Measurements from ENCODE around the gene MSRB3. TPM values are rescaled to one million over a fixed set of nuclear protein-coding genes. Genes with fewer than 3 reads are reported as not detected.
A peak's percentile ranks its signal among the peaks of the same experiment; 100 is the strongest.

The MSRB3 gene
- total and polyA plus RNA-seq, 8 donors, result 21.7 to 50.5 (median 28.1) TPM

- Histone ChIP-seq H3K9me3 (no peaks in the 10 kb centered on the region), H3K4me3 (no peak overlapping the region), H3K27me3 (no peaks in the 10 kb centered on the region), H3K36me3 (no peaks in the 10 kb centered on the region), H3K27ac (no peak overlapping the region), H3K4me1 (no peaks in the 10 kb centered on the region)
- DNase-seq, result no peak
- intact Hi-C loops (cut with DNase I), result no loop called here
- TF ChIP-seq CTCF (IDR thresholded peaks at IDR 0.05), result no peak
- no peak for ATAC-seq
Measured at GRCh38 chr12:65300097-65300496, 21.6 kb downstream of the MSRB3 start.

GRCh38 chr12:65300679-65301349, 22.3 kb downstream of the MSRB3 start:
- intact Hi-C loops (cut with DNase I), result no loop called here
- Histone ChIP-seq H3K27ac (no peak overlapping the region), H3K4me1 (no peaks in the 10 kb centered on the region), H3K36me3 (no peaks in the 10 kb centered on the region), H3K27me3 (no peaks in the 10 kb centered on the region), H3K4me3 (no peak overlapping the region), H3K9me3 (no peaks in the 10 kb centered on the region)
- DNase-seq, result no peak
- TF ChIP-seq CTCF (IDR thresholded peaks at IDR 0.05), result peak in 1 of 2 donors; percentile 17
- ATAC-seq, result peak; percentile 21

DNA sequence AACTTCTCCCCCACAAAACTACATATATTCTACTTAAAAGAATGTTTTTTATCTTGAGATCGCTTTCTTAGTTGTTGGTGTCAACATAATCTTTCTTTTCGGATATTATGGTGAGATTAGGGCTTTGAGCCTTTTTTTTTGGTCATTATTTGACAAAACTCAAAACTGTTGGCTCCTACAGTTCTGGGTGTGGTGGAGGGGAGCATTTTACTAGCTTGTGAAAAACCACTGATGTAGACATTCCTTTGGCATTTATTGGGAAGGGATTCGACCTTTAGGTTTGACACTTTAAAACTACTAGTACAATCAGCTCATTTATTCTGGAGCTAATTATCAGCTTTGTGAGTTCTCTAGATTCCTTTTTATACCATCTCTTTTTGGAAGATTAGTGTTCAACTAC, 24.4 kb downstream of the MSRB3 start:
- Histone ChIP-seq H3K9me3 (no peaks in the 10 kb centered on the region), H3K4me3 (no peak overlapping the region), H3K27ac (no peak overlapping the region), H3K4me1 (peaks cover 0 to 11% of the 10 kb centered on the region in 2 donors), H3K36me3 (no peaks in the 10 kb centered on the region), H3K27me3 (no peaks in the 10 kb centered on the region)
- no peak for TF ChIP-seq CTCF (IDR thresholded peaks at IDR 0.05)
- ATAC-seq (no peak), DNase-seq (no peak)
- intact Hi-C loops (cut with DNase I), result no loop called here

GRCh38 chr12:65305346-65305950, 27.0 kb downstream of the MSRB3 start:
- Histone ChIP-seq H3K27me3 (no peaks in the 10 kb centered on the region), H3K27ac (no peak overlapping the region), H3K4me1 (peaks cover 0 to 20% of the 10 kb centered on the region in 2 donors), H3K9me3 (no peaks in the 10 kb centered on the region), H3K36me3 (no peaks in the 10 kb centered on the region), H3K4me3 (no peak overlapping the region)
- intact Hi-C loops (cut with DNase I), result no loop called here
- TF ChIP-seq CTCF (IDR thresholded peaks at IDR 0.05), result no peak
- no peak for ATAC-seq
- no peak for DNase-seq

DNA sequence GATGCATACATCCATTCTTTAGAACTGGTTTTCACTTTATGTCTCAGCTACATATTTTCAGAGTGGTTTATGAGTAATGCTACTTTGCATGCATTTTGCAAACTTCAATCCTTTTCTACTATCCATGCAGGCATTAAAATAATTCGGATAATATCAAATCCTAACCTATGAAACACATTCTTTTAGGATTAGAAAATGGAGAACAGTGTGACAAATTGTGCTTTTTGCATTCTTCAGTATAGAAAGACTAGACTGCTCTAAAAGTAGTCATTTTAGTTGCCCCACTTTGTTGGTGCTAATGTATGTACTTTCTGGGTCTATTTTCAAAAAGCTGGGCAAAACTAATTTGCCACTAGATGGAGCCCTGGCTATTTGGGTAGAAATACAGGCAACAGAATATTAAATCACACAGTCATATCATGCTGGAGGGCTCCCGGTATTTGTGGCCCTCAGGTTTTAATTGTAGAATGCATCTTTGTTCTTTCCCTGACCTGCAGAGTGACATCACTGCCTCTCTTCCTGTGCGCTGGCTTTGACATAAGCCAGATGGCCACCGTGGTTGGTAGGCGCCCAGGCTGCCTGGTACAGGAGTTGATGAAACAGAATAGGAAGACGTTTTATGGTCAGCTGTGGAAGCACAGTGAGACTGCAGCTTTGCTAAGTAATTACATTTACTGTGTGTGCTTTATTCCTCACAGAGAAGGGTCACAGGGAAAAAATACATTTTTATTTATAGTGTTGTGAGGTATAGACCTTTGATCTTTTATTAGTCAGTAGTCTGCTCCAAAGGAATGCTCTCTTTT, 28.1 kb downstream of the MSRB3 start:
- peak; percentile 33 to 35 for TF ChIP-seq CTCF (IDR thresholded peaks at IDR 0.05)
- no peak overlapping the region for H3K27ac ChIP-seq
- no peaks in the 10 kb centered on the region for H3K9me3 ChIP-seq
- H3K4me1 ChIP-seq, result peaks cover 0 to 20% of the 10 kb centered on the region in 2 donors
- no peaks in the 10 kb centered on the region for H3K27me3 ChIP-seq
- H3K4me3 ChIP-seq, result no peak overlapping the region
- intact Hi-C loops (cut with DNase I), result no loop called here
- DNase-seq (peak in 1 of 4 donors; percentile 74), ATAC-seq (peak; percentile 72)
- H3K36me3 ChIP-seq, result no peaks in the 10 kb centered on the region
